DND-41 (cell line): Measurements from ENCODE around the gene HES5.
"Not testable (repeated sequence)": the region's sequence is repeated elsewhere in the genome, so short reads cannot be mapped to it uniquely, and the experiment has no call there.

Source experiments
- EZH2 ChIP-seq: IDR thresholded peaks from 3 replicates; pipeline ENCODE4 v1.6.1; 2012; ENCODE audit warnings: borderline replicate concordance, low read depth, mild to moderate bottlenecking, moderate library complexity, low read length, inconsistent platforms; ENCODE audit not compliant: severe bottlenecking
- TF ChIP-seq, protein P1 (sequence below): IDR thresholded peaks from 2 replicates; pipeline ENCODE4 v1.5.1; 2012; ENCODE audit warnings: borderline replicate concordance, low read length, moderate library complexity, mild to moderate bottlenecking; ENCODE audit not compliant: poor library complexity, severe bottlenecking; ENCODE audit errors: extremely low read depth

DNA sequence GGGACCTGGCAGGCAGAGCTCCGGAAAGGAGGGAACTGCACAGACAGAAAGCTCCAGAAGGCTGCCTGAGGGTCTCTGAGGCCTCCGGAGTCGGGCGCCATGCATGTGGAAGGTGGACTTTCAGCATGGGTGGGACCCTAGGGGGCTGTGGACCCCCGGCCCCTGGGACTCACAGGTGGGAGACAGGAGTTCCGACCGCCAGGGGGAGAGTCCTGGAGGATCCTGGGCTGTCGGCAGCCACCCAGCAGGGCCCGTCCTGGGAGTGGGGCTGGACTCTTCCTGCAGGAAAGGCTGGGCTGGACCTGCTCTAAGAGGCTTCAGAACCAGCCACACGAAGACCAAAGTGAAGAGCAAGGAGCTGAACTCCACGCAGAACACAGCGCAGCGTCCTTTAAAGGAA is 39.6 kb upstream of the HES5 start:
- TF ChIP-seq, protein P1, sequence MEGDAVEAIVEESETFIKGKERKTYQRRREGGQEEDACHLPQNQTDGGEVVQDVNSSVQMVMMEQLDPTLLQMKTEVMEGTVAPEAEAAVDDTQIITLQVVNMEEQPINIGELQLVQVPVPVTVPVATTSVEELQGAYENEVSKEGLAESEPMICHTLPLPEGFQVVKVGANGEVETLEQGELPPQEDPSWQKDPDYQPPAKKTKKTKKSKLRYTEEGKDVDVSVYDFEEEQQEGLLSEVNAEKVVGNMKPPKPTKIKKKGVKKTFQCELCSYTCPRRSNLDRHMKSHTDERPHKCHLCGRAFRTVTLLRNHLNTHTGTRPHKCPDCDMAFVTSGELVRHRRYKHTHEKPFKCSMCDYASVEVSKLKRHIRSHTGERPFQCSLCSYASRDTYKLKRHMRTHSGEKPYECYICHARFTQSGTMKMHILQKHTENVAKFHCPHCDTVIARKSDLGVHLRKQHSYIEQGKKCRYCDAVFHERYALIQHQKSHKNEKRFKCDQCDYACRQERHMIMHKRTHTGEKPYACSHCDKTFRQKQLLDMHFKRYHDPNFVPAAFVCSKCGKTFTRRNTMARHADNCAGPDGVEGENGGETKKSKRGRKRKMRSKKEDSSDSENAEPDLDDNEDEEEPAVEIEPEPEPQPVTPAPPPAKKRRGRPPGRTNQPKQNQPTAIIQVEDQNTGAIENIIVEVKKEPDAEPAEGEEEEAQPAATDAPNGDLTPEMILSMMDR = not testable (repeated sequence)
- TF ChIP-seq EZH2 = not testable (repeated sequence)
